ENCODE data around the gene MYBPC3. TPM values are rescaled to one million over a fixed set of nuclear protein-coding genes. Genes with fewer than 3 reads are reported as not detected.

The MYBPC3 gene
- total and polyA plus RNA-seq, 10 of the 15 experiments (the other 5 are each of a cell fraction or from before 2014, with no cell fraction given) = 0.03 to 0.08 (median 0.03) TPM; not detected in 7

DNA sequence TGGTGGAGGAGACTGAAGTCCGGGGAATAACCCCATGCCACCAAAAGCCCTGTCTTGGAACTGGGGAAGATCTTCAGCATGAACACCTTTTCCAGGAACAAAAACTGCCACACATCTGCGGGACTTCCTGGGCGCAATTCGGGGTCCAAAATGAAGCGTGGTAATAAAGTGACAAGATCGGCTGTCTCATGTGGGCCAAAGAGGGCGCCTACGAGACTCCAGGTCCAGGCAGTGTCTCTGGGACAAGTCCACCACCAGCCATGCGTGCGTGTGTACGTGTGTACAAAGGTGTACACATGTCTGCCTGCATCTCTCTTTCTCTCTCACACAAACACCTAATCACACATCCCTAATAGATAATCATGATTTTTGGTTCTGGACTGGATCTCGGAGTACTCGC, 8.9 kb upstream of the MYBPC3 start:
- CTCF ChIA-PET = no interaction called here
- peaks cover 2% of the 10 kb centered on the region for H3K79me2 ChIP-seq (ENCODE audit: control insufficient read depth, insufficient read depth, low read length)
- ATAC-seq (no peak), DNase-seq (ENCODE audit: low read depth, low spot score) (no peak), FAIRE-seq (no peak)
- H3K4me2 ChIP-seq (ENCODE audit: control insufficient read depth, insufficient read depth) = no peak overlapping the region
- TF ChIP-seq IKZF2 (IDR thresholded peaks at IDR 0.05) (0 out of 4 replicates have a peak, but pooled peaks of 1 of the 2 experiments have one; percentile 2), RELA (IDR thresholded peaks at IDR 0.05; ENCODE audit: borderline replicate concordance, partially characterized antibody) (no peak)
- peaks cover 3% of the 10 kb centered on the region in 2 experiments; a peak in 2 of 4 replicates for H3K36me3 ChIP-seq (ENCODE audit: control insufficient read depth in 2 of 2, insufficient read depth in 2 of 2, low read length in 1 of 2)
- intact Hi-C loops (cut with micrococcal nuclease; ENCODE audit: unreplicated experiment) = no loop called here
- no peak overlapping the region for H3K9ac ChIP-seq (ENCODE audit: control insufficient read depth, insufficient read depth, low read length)
- in situ Hi-C loops (cut with MboI) = no loop called here
- no peaks in the 10 kb centered on the region; the same call in 1 of the 2 replicates for H3K4me1 ChIP-seq (ENCODE audit: control insufficient read depth, insufficient read depth, low read length)
- H3K4me3 ChIP-seq = no peak overlapping the region
- no peaks in the 10 kb centered on the region for H3K27me3 ChIP-seq (replicated peaks in 1 of 2; ENCODE audit: control insufficient read depth in 2 of 2, insufficient read depth in 2 of 2, low read length in 1 of 2)
- 88% methylated on average over 13 of the region's 13 CpGs for WGBS (ENCODE audit: insufficient coverage, insufficient replicate concordance, low lambda C conversion rate, missing lambda C conversion rate)
- RAD21 ChIA-PET (ENCODE audit: unreplicated experiment) = no interaction called here
- H4K20me1 ChIP-seq (ENCODE audit: control insufficient read depth, insufficient read depth) = no peaks in the 10 kb centered on the region
- no peak overlapping the region for H2AFZ ChIP-seq (ENCODE audit: control insufficient read depth, low read depth, low read length)
- BruUV-seq (replicated peaks) = no TSS peak
- SMC1A ChIA-PET (ENCODE audit: uncharacterized antibody, unreplicated experiment) = interaction anchor here (0.9 kb wide), 1 partner anchor 13 kb away, joined by 3 read pairs; no protein-coding TSS in a partner anchor
- no peak overlapping the region for H3K27ac ChIP-seq (ENCODE audit: control insufficient read depth, insufficient read depth)
- POLR2A ChIA-PET = no interaction called here
- no peaks in the 10 kb centered on the region; the same call in 2 of the 3 replicates for H3K9me3 ChIP-seq (replicated peaks; ENCODE audit: control insufficient read depth, insufficient read depth, low read length)

DNA sequence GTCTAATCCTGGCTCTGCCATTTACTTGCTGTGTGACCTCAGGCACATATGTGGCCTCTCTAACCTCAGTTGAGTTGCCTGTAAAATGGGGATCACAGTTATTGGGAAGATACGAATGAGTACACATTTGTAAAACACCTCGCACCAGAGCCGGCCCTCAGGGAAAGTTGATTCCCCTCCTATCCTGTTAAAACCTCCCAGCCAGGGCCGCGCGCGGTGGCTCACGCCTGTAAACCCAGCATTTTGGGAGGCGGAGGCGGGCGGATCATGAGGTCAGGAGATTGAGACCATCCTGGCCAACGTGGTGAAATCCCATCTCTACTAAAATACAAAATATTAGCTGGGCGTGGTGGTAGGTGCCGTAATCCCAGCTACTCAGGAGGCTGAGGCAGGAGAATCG, 7.8 kb upstream of the MYBPC3 start:
- BruUV-seq (replicated peaks) = no TSS peak
- no peaks in the 10 kb centered on the region for H4K20me1 ChIP-seq (ENCODE audit: control insufficient read depth, insufficient read depth)
- ChIA-PET CTCF (interaction anchor here (1.6 kb wide), 1 partner anchor 14 kb away, joined by 8 read pairs; no protein-coding TSS in a partner anchor), SMC1A (ENCODE audit: uncharacterized antibody, unreplicated experiment) (interaction anchor here (0.9 kb wide), 1 partner anchor 14 kb away, joined by 3 read pairs; no protein-coding TSS in a partner anchor), POLR2A (interaction anchor here (1.2 kb wide), 1 partner anchor 145 kb away, joined by 3 read pairs; the partner anchor contains the start of gene DDB2), RAD21 (ENCODE audit: unreplicated experiment) (no interaction called here)
- H3K4me1 ChIP-seq (ENCODE audit: control insufficient read depth, insufficient read depth, low read length) = no peaks in the 10 kb centered on the region
- H3K27me3 ChIP-seq (replicated peaks in 1 of 2; ENCODE audit: control insufficient read depth in 2 of 2, insufficient read depth in 2 of 2, low read length in 1 of 2) = no peaks in the 10 kb centered on the region
- TF ChIP-seq SP1 (IDR thresholded peaks at IDR 0.05; ENCODE audit: low read depth, low read length) (no peak), HDAC6 (IDR thresholded peaks at IDR 0.05; ENCODE audit: unreplicated experiment) (no peak)
- TF ChIP-seq, protein P1, sequence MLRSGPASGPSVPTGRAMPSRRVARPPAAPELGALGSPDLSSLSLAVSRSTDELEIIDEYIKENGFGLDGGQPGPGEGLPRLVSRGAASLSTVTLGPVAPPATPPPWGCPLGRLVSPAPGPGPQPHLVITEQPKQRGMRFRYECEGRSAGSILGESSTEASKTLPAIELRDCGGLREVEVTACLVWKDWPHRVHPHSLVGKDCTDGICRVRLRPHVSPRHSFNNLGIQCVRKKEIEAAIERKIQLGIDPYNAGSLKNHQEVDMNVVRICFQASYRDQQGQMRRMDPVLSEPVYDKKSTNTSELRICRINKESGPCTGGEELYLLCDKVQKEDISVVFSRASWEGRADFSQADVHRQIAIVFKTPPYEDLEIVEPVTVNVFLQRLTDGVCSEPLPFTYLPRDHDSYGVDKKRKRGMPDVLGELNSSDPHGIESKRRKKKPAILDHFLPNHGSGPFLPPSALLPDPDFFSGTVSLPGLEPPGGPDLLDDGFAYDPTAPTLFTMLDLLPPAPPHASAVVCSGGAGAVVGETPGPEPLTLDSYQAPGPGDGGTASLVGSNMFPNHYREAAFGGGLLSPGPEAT (IDR thresholded peaks at IDR 0.05; ENCODE audit: low read depth) = no peak
- WGBS (ENCODE audit: insufficient coverage, insufficient replicate concordance, low lambda C conversion rate, missing lambda C conversion rate) = 87% methylated on average over 15 of the region's 15 CpGs
- peaks cover 2% of the 10 kb centered on the region for H3K79me2 ChIP-seq (ENCODE audit: control insufficient read depth, insufficient read depth, low read length)
- no peaks in the 10 kb centered on the region; the same call in 2 of the 3 replicates for H3K9me3 ChIP-seq (replicated peaks; ENCODE audit: control insufficient read depth, insufficient read depth, low read length)
- ATAC-seq (no peak), DNase-seq (ENCODE audit: low read depth, low spot score) (no peak), FAIRE-seq (no peak)
- H3K4me3 ChIP-seq = no peak overlapping the region
- peaks cover 3% of the 10 kb centered on the region in 2 experiments; a peak in 2 of 4 replicates for H3K36me3 ChIP-seq (ENCODE audit: control insufficient read depth in 2 of 2, insufficient read depth in 2 of 2, low read length in 1 of 2)
- no peak overlapping the region for H3K9ac ChIP-seq (ENCODE audit: control insufficient read depth, insufficient read depth, low read length)
- in situ Hi-C loops (cut with MboI) (no loop called here), intact Hi-C loops (cut with micrococcal nuclease; ENCODE audit: unreplicated experiment) (no loop called here)
- H2AFZ ChIP-seq (ENCODE audit: control insufficient read depth, low read depth, low read length) = no peak overlapping the region
- no peak overlapping the region for H3K4me2 ChIP-seq (ENCODE audit: control insufficient read depth, insufficient read depth)
- no peak overlapping the region for H3K27ac ChIP-seq (ENCODE audit: control insufficient read depth, insufficient read depth)

Measured in GM12878 (cell line).